ENCODE measurements around the gene TRRAP.
A peak's percentile ranks its signal among the peaks of the same experiment; 100 is the strongest.
"Not testable (repeated sequence)": the region's sequence is repeated elsewhere in the genome, so short reads cannot be mapped to it uniquely, and the experiment has no call there.

Gene TRRAP

GRCh38 chr7:98878365-98879197 lies at the start of gene TRRAP:
Gene TRRAP, plus strand, starts transcription at chr7:98878532. Its CDS starts 2,619 bp downstream, at chr7:98881151.
- DNase-seq, result peak; percentile 68

GRCh38 chr7:98830972-98831548 lies 47.3 kb upstream of the TRRAP start:
- no peak for DNase-seq

DNA sequence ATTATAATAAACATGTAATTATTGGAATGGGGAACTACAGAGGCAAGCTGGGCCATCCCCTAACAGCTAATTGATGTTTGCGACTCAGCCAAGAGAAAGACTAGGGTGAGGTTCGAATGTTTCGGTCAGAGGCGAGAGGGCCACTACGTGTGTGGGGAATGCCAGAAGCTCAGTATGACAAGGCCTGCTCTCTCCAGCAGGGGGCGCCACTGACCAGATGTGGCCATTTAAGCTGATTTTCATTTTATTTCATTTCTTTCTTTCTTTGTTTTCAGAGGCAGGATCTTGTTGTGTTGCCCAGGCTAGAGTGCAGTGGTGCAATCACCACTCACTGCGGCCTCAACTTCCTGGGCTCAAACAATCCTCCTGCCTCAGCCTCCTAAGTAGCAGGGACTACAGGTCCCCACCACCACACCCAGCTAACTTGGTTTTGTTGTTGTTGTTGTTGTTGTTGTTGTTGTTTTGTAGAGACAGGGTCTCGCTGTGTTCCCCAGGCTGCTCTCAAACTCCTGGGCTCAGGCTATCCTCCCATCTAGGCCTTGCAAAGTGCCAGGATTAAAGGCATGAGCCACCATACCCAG lies 46.6 kb upstream of the TRRAP start:
- no peak for DNase-seq

DNA sequence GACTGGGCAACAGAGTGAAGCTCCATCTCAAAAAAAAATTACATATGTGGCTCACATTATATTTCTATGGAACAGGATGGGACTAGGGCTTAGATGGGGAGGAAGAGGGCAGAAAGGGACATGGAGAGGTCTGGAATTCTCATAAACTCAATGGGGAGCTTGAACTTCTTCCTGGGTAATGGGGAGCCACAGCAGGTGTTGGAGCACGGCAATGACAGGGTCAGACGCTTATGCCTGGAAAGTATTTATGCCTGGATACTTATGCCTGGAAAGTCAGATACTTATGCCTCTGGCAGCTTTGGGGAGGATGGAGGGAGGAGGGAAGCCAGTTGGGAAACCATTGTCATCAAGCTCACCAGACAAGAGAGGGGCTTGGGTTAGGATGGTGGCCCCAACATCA lies 45.3 kb upstream of the TRRAP start:
- no peak for DNase-seq

- DNase-seq, result no peak
Measured at GRCh38 chr7:98834949-98835348, 43.4 kb upstream of the TRRAP start.

GRCh38 chr7:98836811-98837629 lies 41.3 kb upstream of the TRRAP start:
- no peak for DNase-seq

- DNase-seq, result no peak
Measured at GRCh38 chr7:98837630-98837972, 40.7 kb upstream of the TRRAP start.

- no peak for DNase-seq
Measured at GRCh38 chr7:98840096-98840495, 38.2 kb upstream of the TRRAP start.

DNA sequence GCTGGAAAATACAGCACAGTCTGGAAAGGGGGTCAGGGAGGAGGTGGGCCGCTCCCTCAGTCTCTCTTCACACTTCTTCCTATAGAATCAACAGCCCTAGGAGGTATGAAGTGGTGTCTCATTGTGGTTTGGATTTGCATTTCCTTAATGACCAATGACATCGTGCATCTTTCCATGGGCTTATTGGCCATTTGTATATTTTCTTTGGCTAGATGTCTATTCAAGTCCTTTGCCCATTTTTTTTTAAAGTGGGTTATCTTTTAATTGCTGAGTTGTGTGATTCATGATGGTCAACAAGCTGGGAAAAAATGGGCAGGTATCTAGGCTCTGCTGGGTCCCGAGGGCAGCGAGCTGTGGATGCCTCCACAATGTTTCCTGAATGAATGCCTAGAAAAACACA lies 37.6 kb upstream of the TRRAP start:
- no peak for DNase-seq

DNA sequence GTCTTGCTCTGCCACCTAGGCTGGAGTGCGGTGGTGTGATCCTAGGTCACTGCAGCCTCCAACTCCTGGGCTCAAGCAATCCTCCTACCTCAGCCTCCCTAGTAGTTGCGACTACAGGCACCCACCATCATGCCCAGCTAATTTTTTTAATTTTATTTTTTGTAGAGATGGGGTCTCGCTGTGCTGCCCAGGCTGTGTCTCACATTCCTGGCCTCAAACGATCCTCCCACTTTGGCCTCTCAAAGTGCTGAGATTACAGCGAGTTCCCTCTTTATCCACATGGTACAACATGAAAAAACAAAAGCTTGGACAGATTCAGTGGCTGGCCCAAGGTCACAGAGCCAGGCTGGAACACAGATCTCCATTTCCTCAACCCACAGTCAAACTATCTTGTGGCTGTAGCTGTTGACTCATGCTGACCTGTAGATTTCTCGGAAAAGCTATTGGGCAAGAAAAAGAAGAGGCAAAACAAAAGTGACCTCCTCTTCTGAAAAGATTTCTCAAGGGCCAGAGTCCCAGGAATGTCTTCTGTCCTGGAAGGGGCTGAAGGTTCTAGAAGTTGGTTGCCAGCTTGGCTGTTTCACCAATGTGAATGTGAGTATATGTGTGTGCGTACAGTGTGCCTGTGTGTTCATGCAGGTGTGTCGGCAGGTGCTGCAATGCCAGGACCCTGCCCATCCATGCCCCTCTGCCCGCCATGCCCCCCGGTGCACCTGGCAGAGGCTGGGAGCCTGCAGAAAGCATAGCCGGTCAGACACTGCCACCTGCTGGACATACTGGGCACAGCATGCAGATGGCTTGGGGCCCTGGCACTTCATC lies 36.9 kb upstream of the TRRAP start:
- DNase-seq, result peak; percentile 49

GRCh38 chr7:98842552-98842951 lies 35.8 kb upstream of the TRRAP start:
- DNase-seq, result not testable (repeated sequence)

GRCh38 chr7:98848918-98849317 lies 29.4 kb upstream of the TRRAP start:
- DNase-seq, result no peak

- DNase-seq, result no peak
Measured at GRCh38 chr7:98852826-98853225, 25.5 kb upstream of the TRRAP start.

DNA sequence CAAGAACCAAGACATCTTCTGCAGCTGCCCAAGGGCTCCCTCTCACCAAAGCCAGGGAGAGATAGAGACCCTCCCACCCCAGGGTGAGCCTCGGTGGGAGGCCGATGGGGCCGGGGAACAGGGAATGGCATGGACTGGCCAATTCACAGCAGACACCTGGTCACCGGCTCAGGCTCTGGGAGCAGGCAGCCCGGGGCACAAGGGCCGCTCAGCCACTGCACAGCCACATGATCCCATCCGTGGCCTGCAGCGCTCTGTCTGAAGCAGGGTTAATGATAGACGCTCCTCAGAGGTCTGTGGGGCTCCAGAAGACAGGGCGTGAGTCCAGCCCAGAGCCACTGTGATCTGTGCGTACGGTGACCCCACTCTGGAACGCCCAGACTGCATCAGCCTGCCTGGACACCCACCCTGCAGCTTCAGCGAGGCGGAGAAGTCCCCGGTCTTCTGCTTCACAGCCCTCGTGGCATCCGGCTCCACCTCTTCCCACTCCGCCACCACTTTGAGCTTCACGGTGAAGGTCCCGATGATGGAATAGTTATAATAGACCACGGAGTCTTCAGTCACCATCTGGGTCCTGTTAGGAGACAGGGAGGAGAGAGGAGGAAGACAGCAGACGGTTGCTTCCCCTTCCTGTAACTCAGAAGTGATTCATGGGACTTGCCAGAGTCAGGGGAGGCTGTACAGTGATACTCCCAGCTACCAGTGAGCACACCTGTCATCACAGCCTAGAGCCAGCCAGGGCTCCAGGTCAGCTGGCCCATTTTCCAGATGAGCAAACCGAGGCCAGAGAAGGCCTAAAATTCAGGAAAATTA lies 22.5 kb upstream of the TRRAP start:
- DNase-seq, result no peak

DNA sequence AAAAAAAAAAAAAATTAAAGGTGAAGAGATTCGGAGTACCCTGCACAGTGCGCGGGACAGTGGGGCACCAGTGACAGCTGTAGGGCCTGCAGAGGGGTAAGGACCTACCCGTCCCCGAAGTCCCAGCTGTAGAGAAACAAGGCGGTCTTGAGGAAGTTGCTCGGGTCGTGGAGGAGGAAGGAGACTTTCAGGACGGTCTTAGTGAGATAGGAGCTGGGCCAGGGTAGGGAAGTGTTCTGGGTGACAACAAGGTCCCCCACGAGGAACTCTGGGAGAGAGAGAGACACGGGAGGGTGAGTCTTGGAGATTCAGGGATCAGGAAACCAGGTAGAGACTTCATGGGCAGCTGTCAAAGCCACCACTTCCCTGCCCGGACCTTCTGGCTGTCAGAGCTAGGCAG lies 18.3 kb upstream of the TRRAP start:
- DNase-seq, result no peak

DNA sequence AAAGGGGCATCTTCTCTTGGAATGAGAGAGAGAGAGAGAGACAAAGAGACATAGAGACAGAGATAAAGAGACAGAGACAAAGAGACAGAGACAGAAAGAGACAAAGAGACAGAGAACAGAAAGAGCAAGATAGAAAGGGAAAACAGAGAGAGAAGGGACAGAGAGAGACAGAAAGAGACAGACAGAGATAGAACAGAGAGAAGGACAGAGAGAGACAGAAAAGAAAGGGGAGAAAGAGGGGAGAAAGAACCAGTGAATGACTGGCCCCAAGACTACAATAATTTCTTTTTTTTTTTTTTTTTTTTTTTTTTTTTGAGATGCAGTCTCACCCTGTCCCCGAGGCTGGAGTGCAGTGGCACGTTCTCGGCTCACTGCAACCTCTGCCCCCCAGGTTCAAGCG lies 16.1 kb upstream of the TRRAP start:
- no peak for DNase-seq

- DNase-seq, result no peak
Measured at GRCh38 chr7:98862716-98863420, 15.5 kb upstream of the TRRAP start.

- no peak for DNase-seq
Measured at GRCh38 chr7:98863601-98864000, 14.7 kb upstream of the TRRAP start.

- DNase-seq, result no peak
Measured at GRCh38 chr7:98864731-98865453, 13.4 kb upstream of the TRRAP start.

GRCh38 chr7:98866351-98866750 lies 12.0 kb upstream of the TRRAP start:
- no peak for DNase-seq

Measured in activated effector memory CD4-positive, alpha-beta T cell treated with Interleukin-2 at 50 U/mL for 16 hours (primary cell).